IPS DF 6.9 (cell line): ENCODE measurements around the gene DAZAP2.
"Not testable (repeated sequence)": the region's sequence is repeated elsewhere in the genome, so short reads cannot be mapped to it uniquely, and the experiment has no call there.

ENCODE experiments used
- DNase-seq: peaks from one replicate; pipeline ENCODE4 v3.0.0-alpha.2; 2013; ENCODE audit warnings: low read depth, low spot score
- H3K27ac ChIP-seq: one replicate; pipeline ENCODE4 v1.5.1; 2013; ENCODE audit warnings: low read length, control low read depth
- H3K27me3 ChIP-seq: 2 replicates; pipeline ENCODE4 v1.6.1; 2013; ENCODE audit warnings: mild to moderate bottlenecking, low read length; ENCODE audit not compliant: control insufficient read depth, insufficient read depth
- H3K36me3 ChIP-seq: 2 replicates; pipeline ENCODE4 v1.6.1; 2013; ENCODE audit warnings: low read length; ENCODE audit not compliant: control insufficient read depth, insufficient read depth
- H3K4me1 ChIP-seq: 2 replicates; pipeline ENCODE4 v1.6.1; 2013; ENCODE audit warnings: low read length; ENCODE audit not compliant: control insufficient read depth, insufficient read depth
- H3K4me3 ChIP-seq: 2 replicates; pipeline ENCODE4 v1.5.1; 2013; ENCODE audit warnings: mild to moderate bottlenecking, low read length
- H3K9me3 ChIP-seq: 2 replicates; pipeline ENCODE4 v1.6.1; 2013; ENCODE audit warnings: low read length, inconsistent platforms; ENCODE audit not compliant: control insufficient read depth, insufficient read depth
- WGBS: extraction: QIAGEN DNeasy Blood & Tissue Kit; methylation state at CpG from one replicate; pipeline ENCODE4 v1.1.7; 2013; ENCODE audit warnings: mixed read lengths, missing lambda C conversion rate; ENCODE audit not compliant: insufficient read length, insufficient coverage; 5-methylcytosine and 5-hydroxymethylcytosine counted together

Gene DAZAP2

GRCh38 chr12:51217133-51217967 lies 21.3 kb upstream of the DAZAP2 start:
- Histone ChIP-seq H3K4me1 (0 out of 2 replicates have a peak, but pooled peaks cover 3% of the 10 kb centered on the region), H3K36me3 (no peaks in the 10 kb centered on the region), H3K27me3 (no peaks in the 10 kb centered on the region), H3K9me3 (no peaks in the 10 kb centered on the region), H3K4me3 (peak overlapping the region; percentile 61; the same call in 1 of the 2 replicates), H3K27ac (no peak overlapping the region)
- DNase-seq: no peak
- no CpG with 5 or more reads among the region's 81 CpGs for WGBS

GRCh38 chr12:51217968-51218606 lies 20.5 kb upstream of the DAZAP2 start, which contains the start of gene POU6F1:
Gene POU6F1 (minus strand): TSS chr12:51218062. CDS start chr12:51206836, 11,226 bp downstream.
- no peaks in the 10 kb centered on the region for H3K36me3 ChIP-seq
- H3K9me3 ChIP-seq: no peaks in the 10 kb centered on the region
- no peak within 1 kb of the TSS for H3K27ac ChIP-seq
- WGBS: no CpG with 5 or more reads among the region's 35 CpGs
- DNase-seq: no peak
- H3K4me1 ChIP-seq: 0 out of 2 replicates have a peak, but pooled peaks cover 3% of the 10 kb centered on the region
- no peaks in the 10 kb centered on the region for H3K27me3 ChIP-seq
- peak within 1 kb of the TSS; percentile 61; the same call in 1 of the 2 replicates for H3K4me3 ChIP-seq

GRCh38 chr12:51218607-51219161 lies 19.9 kb upstream of the DAZAP2 start:
- WGBS: no CpG with 5 or more reads among the region's 10 CpGs
- H3K9me3 ChIP-seq: no peaks in the 10 kb centered on the region
- no peak for DNase-seq
- no peak overlapping the region for H3K27ac ChIP-seq
- 0 out of 2 replicates have a peak, but pooled peaks cover 3% of the 10 kb centered on the region for H3K4me1 ChIP-seq
- H3K4me3 ChIP-seq: peak overlapping the region; percentile 51; the same call in 1 of the 2 replicates
- no peaks in the 10 kb centered on the region for H3K27me3 ChIP-seq
- no peaks in the 10 kb centered on the region for H3K36me3 ChIP-seq

GRCh38 chr12:51219322-51219721 lies 19.3 kb upstream of the DAZAP2 start:
- no CpG with 5 or more reads among the region's 5 CpGs for WGBS
- DNase-seq: no peak
- H3K4me1 ChIP-seq: 0 out of 2 replicates have a peak, but pooled peaks cover 3% of the 10 kb centered on the region
- H3K27ac ChIP-seq: no peak overlapping the region
- no peaks in the 10 kb centered on the region for H3K36me3 ChIP-seq
- H3K9me3 ChIP-seq: no peaks in the 10 kb centered on the region
- no peaks in the 10 kb centered on the region for H3K27me3 ChIP-seq
- no peak overlapping the region for H3K4me3 ChIP-seq

DNA sequence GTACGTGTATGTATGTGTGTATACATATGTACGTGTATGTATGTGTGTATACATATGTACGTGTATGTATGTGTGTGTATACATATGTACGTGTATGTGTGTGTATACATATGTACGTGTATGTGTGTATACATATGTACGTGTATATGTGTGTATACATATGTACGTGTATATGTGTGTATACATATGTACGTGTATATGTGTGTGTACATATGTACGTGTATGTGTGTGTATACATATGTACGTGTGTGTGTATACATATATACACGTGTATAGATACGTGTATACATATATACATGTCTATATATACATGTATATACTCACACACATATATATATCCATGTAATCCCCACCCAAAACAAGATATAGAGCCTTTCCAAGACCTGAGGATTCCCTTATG lies 18.8 kb upstream of the DAZAP2 start:
- not testable (repeated sequence) for H3K4me3 ChIP-seq, H3K36me3 ChIP-seq, DNase-seq, H3K27ac ChIP-seq, H3K27me3 ChIP-seq, H3K4me1 ChIP-seq, H3K9me3 ChIP-seq
- WGBS: no CpG with 5 or more reads among the region's 12 CpGs

DNA sequence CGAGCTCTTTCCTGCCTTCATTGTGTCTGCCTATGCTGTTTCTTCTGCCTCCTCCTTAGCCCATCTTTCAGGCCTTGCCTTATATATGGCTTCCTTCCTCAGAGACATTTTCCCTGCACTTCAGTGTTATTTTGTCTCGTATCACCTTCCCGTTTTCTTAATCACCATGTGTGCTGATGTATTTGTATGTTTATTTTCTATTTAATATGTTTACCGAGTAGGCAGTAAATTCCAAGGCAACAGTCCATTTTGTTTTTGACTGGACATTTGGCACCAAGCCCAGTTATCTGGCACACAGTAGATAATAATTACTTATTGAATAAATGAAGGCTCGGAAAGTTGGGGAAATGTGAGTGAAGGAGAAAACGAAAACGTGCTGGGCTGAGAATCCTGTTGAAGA lies 16.2 kb upstream of the DAZAP2 start:
- Histone ChIP-seq H3K9me3 (no peaks in the 10 kb centered on the region), H3K4me3 (no peak overlapping the region), H3K27ac (no peak overlapping the region), H3K4me1 (0 out of 2 replicates have a peak, but pooled peaks cover 3% of the 10 kb centered on the region), H3K27me3 (no peaks in the 10 kb centered on the region), H3K36me3 (no peaks in the 10 kb centered on the region)
- WGBS: 100% methylated on average over 3 of the region's 7 CpGs
- no peak for DNase-seq

GRCh38 chr12:51224625-51225024 lies 14.0 kb upstream of the DAZAP2 start:
- Histone ChIP-seq H3K27ac (no peak overlapping the region), H3K4me1 (no peaks in the 10 kb centered on the region), H3K9me3 (no peaks in the 10 kb centered on the region), H3K27me3 (no peaks in the 10 kb centered on the region), H3K4me3 (no peak overlapping the region), H3K36me3 (no peaks in the 10 kb centered on the region)
- no CpG with 5 or more reads among the region's 3 CpGs for WGBS
- DNase-seq: no peak

DNA sequence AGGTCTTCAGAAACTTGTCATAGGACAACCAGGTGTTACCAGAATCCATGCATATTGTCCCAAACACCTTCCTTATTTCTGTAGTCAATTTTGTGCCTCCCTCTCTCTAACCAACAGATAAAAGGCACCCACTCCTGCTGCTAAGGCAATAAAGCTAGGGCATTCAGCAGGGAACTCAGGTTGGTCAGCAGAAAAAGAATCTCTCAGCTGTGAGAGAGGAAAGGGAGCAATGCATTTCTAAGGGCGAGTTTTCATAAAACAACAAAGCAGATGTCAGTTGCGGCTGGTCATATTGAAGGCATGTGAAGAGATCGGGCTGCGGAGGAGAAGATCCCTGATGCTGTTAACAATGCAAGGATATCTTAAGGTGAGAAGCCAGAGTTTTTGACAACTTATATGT lies 13.4 kb upstream of the DAZAP2 start:
- no CpG with 5 or more reads among the region's 4 CpGs for WGBS
- Histone ChIP-seq H3K4me1 (no peaks in the 10 kb centered on the region), H3K4me3 (no peak overlapping the region), H3K27me3 (no peaks in the 10 kb centered on the region), H3K36me3 (no peaks in the 10 kb centered on the region), H3K27ac (no peak overlapping the region), H3K9me3 (no peaks in the 10 kb centered on the region)
- no peak for DNase-seq

- no peak for DNase-seq
- Histone ChIP-seq H3K27ac (no peak overlapping the region), H3K9me3 (no peaks in the 10 kb centered on the region), H3K27me3 (no peaks in the 10 kb centered on the region), H3K4me1 (no peaks in the 10 kb centered on the region), H3K36me3 (no peaks in the 10 kb centered on the region), H3K4me3 (no peak overlapping the region)
- no CpG with 5 or more reads among the region's 2 CpGs for WGBS
Measured at GRCh38 chr12:51225771-51226170, 12.9 kb upstream of the DAZAP2 start.

DNA sequence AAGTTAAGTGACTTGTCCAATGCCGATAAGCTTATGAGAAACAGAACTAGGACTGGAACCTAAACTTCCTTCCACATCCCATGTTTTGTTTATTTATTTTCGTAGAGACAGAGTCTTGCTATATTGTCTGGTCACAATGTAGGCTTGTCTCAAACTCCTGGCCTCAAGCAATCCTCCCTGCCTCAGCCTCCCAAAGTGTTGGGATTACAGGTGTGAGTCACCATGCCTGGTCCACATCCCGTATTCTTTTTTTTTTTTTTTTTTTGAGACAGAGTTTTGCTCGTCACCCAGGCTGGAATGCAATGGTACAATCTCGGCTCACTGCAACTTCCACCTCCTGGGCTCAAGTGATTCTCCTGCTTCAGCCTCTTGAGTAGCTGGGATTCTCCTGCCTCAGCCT lies 11.5 kb upstream of the DAZAP2 start:
- H3K27ac ChIP-seq, H3K4me1 ChIP-seq, DNase-seq, H3K4me3 ChIP-seq, H3K27me3 ChIP-seq, H3K9me3 ChIP-seq, H3K36me3 ChIP-seq: not testable (repeated sequence)
- no CpG with 5 or more reads among the region's 5 CpGs for WGBS
